Peyer's patch (tissue), 4 donors: Measurements from ENCODE around the gene TNIK. TPM values are rescaled to one million over a fixed set of nuclear protein-coding genes. Genes with fewer than 3 reads are reported as not detected.

Experiments used
- DNase-seq, 3 donors: peaks; one replicate each; pipeline ENCODE4 v3.0.0-alpha.2; 2017 to 2019
- H3K27ac ChIP-seq, 4 donors: fragments of 200-600 bp; sonication (generic); one replicate each; pipeline ENCODE4 v1.5.1; 2016 to 2019
- H3K27me3 ChIP-seq, 2 donors: fragments of 200-600 bp; sonication (generic); one replicate each; pipeline ENCODE4 v1.5.1; 2019
- H3K36me3 ChIP-seq, 3 donors: fragments of 200-600 bp; sonication (generic); one replicate each; pipeline ENCODE4 v1.5.1; 2016 to 2019
- H3K4me1 ChIP-seq, 4 donors: fragments of 200-600 bp; sonication (generic); one replicate each; pipeline ENCODE4 v1.5.1; 2016 to 2019
- H3K4me3 ChIP-seq, 4 donors: fragments of 200-600 bp; sonication (generic); 1 replicate in 3 of 4; 2 replicates in 1 of 4; pipeline ENCODE4 v1.5.1; 2016 to 2019; ENCODE audit warnings: mild to moderate bottlenecking in 1 of 4
- H3K9me3 ChIP-seq, 4 donors: fragments of 200-600 bp; sonication (generic); one replicate each; pipeline ENCODE4 v1.5.1; 2016 to 2019; ENCODE audit warnings: mild to moderate bottlenecking in 1 of 4
- CTCF ChIP-seq, 6 experiments: fragments of 450-650 bp in 4 of 6; fragments of 200-600 bp in 2 of 6; sonication (generic) in 1 of 6; IDR thresholded peaks; one replicate each; pipeline ENCODE4 v1.5.1; 2017 to 2019; ENCODE audit warnings: antibody characterized with exemption in 6 of 6, mild to moderate bottlenecking in 3 of 6, moderate library complexity in 1 of 6
- POLR2A ChIP-seq, 2 donors: fragments of 450-650 bp; IDR thresholded peaks; one replicate each; pipeline ENCODE4 v1.5.1; 2017; ENCODE audit warnings: antibody characterized with exemption in 2 of 2, mild to moderate bottlenecking in 2 of 2, moderate library complexity in 2 of 2
- total RNA-seq, 4 donors: library from RNA; depleted of rRNA; stranded (reverse); fragments of >200 nt; gene quantifications; one replicate each; pipeline ENCODE4 v1.1.0, GENCODE V29; 2016

Gene TNIK
- total RNA-seq, 4 donors from 2014 or later = 37.1 to 84.8 (median 74.4) TPM

DNA sequence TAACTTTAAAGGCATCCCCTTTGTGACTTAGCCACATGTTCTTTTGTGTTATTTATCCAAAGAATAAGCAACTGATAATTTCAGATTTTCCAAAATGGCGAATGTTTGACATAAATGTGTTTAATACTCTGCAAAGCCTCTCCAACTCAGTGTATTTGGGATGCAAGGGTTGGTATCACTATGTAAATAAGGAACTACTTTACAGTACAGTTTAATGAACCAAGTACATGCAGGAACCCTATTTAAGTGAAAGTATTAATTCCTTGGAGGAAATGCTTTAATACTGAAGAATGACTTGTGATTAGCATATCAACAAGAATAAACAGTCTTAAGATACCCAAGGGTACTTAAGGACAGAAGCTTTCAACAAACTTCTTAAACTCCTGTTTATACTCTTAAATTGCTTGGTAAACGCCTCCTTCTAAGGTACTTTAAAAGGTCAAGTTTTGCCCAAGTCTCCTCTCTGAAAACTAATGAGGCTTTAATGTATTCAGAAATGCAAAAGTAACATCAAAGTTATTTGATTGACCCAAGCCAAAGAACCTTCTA, 107.7 kb downstream of the TNIK start:
- H3K4me1 ChIP-seq = peaks cover 0 to 13% (median 0%) of the 10 kb centered on the region in 4 donors
- H3K4me3 ChIP-seq = no peak overlapping the region
- H3K36me3 ChIP-seq = no peaks in the 10 kb centered on the region
- H3K27me3 ChIP-seq = no peaks in the 10 kb centered on the region
- no peak for TF ChIP-seq CTCF (IDR thresholded peaks at IDR 0.05)
- DNase-seq = no peak
- H3K27ac ChIP-seq = no peak overlapping the region
- H3K9me3 ChIP-seq = no peaks in the 10 kb centered on the region

GRCh38 chr3:171351676-171352075, 108.5 kb downstream of the TNIK start:
- Histone ChIP-seq H3K4me3 (no peak overlapping the region), H3K9me3 (no peaks in the 10 kb centered on the region), H3K36me3 (no peaks in the 10 kb centered on the region), H3K27ac (no peak overlapping the region), H3K27me3 (no peaks in the 10 kb centered on the region), H3K4me1 (peaks cover 0 to 19% (median 0%) of the 10 kb centered on the region in 4 donors)
- TF ChIP-seq POLR2A (IDR thresholded peaks at IDR 0.05) (no peak), CTCF (IDR thresholded peaks at IDR 0.05) (no peak)
- DNase-seq = no peak

GRCh38 chr3:171350364-171350763, 109.8 kb downstream of the TNIK start:
- H3K4me3 ChIP-seq = no peak overlapping the region
- no peak for DNase-seq
- H3K27me3 ChIP-seq = no peaks in the 10 kb centered on the region
- no peaks in the 10 kb centered on the region for H3K36me3 ChIP-seq
- TF ChIP-seq POLR2A (IDR thresholded peaks at IDR 0.05) (no peak), CTCF (IDR thresholded peaks at IDR 0.05) (no peak)
- H3K4me1 ChIP-seq = peaks cover 0 to 30% (median 0%) of the 10 kb centered on the region in 4 donors
- no peaks in the 10 kb centered on the region for H3K9me3 ChIP-seq
- H3K27ac ChIP-seq = no peak overlapping the region

GRCh38 chr3:171349392-171349791, 110.8 kb downstream of the TNIK start:
- Histone ChIP-seq H3K4me3 (no peak overlapping the region), H3K4me1 (peaks cover 0 to 30% (median 0%) of the 10 kb centered on the region in 4 donors), H3K36me3 (no peaks in the 10 kb centered on the region), H3K27ac (no peak overlapping the region), H3K27me3 (no peaks in the 10 kb centered on the region), H3K9me3 (no peaks in the 10 kb centered on the region)
- TF ChIP-seq CTCF (IDR thresholded peaks at IDR 0.05) (no peak), POLR2A (IDR thresholded peaks at IDR 0.05) (no peak)
- no peak for DNase-seq

DNA sequence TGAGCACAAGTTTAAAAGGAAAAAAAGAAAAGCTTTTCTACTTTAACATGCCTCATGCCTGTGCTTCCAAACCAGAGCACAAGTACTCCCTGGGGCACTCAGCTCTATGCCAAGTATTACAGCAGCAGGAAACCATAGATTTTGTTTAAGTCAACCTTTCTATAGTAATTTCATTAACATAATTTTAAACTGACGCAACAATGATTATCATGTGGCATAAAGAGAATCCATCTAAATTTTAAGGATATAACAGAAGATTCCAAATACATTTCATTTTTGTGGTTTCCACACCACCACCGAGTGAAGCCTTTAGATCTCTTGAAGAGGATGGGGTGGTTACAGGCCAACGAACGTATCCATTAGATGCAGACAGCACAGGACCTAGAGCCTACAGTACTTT, 112.1 kb downstream of the TNIK start:
- no peak for TF ChIP-seq POLR2A (IDR thresholded peaks at IDR 0.05)
- no peak for TF ChIP-seq CTCF (IDR thresholded peaks at IDR 0.05)
- Histone ChIP-seq H3K4me1 (peaks cover 0 to 22% (median 0%) of the 10 kb centered on the region in 4 donors), H3K4me3 (no peak overlapping the region), H3K27me3 (no peaks in the 10 kb centered on the region), H3K27ac (no peak overlapping the region), H3K9me3 (no peaks in the 10 kb centered on the region), H3K36me3 (no peaks in the 10 kb centered on the region)
- no peak for DNase-seq
